ENCODE results near the gene SIAH3.

Gene SIAH3

DNA sequence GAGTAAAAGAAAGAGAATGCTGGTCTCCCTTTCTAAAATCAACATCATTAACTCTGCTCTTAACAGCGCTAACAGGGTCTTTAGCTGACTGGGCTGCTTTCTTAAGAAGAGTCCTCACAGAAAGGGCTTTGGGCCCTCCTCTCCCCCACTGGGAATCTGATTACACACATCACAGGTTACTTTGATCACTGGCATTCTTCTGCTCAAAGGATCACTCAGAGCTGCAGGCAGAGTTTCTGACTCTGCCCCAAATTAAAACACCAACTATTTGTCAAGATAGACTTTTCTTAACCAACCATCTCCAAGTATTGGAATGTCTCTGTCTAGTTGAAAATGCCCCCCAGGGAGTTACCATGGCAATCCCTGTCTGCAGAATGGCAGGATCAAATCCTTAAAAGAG lies 31.1 kb upstream of the SIAH3 start:
- no peak for TF ChIP-seq EZH2phosphoT487 (conservative IDR thresholded peaks at IDR 0.05; ENCODE audit: low read length)
- TF ChIP-seq CTCF (IDR thresholded peaks at IDR 0.05; ENCODE audit: insufficient read depth, low read length, poor library complexity, severe bottlenecking) = no peak
- Histone ChIP-seq H2AFZ (ENCODE audit: low read depth, low read length, severe bottlenecking) (no peak overlapping the region), H3K4me2 (ENCODE audit: low read depth, low read length, poor library complexity, severe bottlenecking) (no peak overlapping the region), H4K20me1 (ENCODE audit: low read depth, low read length) (no peaks in the 10 kb centered on the region), H3K9me3 (ENCODE audit: insufficient read depth, low read length) (no peaks in the 10 kb centered on the region), H3K79me2 (ENCODE audit: insufficient read depth, low read length) (no peaks in the 10 kb centered on the region), H3K36me3 (ENCODE audit: low read length) (no peaks in the 10 kb centered on the region), H3K9ac (ENCODE audit: low read length) (no peak overlapping the region), H3K27me3 (ENCODE audit: low read length) (no peaks in the 10 kb centered on the region), H3K27ac (ENCODE audit: low read depth, low read length) (no peak overlapping the region), H3K4me3 (ENCODE audit: insufficient read depth, low read length, poor library complexity, severe bottlenecking) (no peak overlapping the region), H3K9me2 (replicated peaks; ENCODE audit: insufficient read depth, low read length) (no peaks in the 10 kb centered on the region), H3F3A (ENCODE audit: insufficient read depth) (no peaks in the 10 kb centered on the region)

DNA sequence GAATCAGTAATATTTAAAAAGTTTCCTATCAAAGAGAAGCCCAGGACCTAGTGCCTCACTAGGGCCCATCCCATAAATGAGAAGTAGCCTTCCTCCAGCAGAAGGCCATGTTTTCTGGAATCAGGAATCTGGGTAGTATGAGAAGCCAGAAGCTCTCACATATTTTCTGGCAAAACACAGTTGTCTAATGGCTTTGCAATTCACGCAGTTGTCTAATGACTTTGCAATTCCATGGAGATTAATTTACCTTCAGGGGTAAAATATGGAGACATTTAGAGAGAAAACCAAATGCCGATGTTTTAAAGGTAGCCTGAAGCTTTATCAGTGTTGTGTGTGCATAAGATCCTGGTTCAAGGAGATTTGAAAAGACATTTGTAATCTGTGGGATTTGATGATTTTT lies 29.8 kb upstream of the SIAH3 start:
- no peaks in the 10 kb centered on the region for H3F3A ChIP-seq (ENCODE audit: insufficient read depth)
- H2AFZ ChIP-seq (ENCODE audit: low read depth, low read length, severe bottlenecking) = no peak overlapping the region
- no peak overlapping the region for H3K9ac ChIP-seq (ENCODE audit: low read length)
- no peaks in the 10 kb centered on the region for H4K20me1 ChIP-seq (ENCODE audit: low read depth, low read length)
- H3K9me3 ChIP-seq (ENCODE audit: insufficient read depth, low read length) = no peaks in the 10 kb centered on the region
- H3K27me3 ChIP-seq (ENCODE audit: low read length) = no peaks in the 10 kb centered on the region
- H3K4me3 ChIP-seq (ENCODE audit: insufficient read depth, low read length, poor library complexity, severe bottlenecking) = no peak overlapping the region
- no peaks in the 10 kb centered on the region for H3K36me3 ChIP-seq (ENCODE audit: low read length)
- no peak overlapping the region for H3K27ac ChIP-seq (ENCODE audit: low read depth, low read length)
- H3K9me2 ChIP-seq (replicated peaks; ENCODE audit: insufficient read depth, low read length) = no peaks in the 10 kb centered on the region
- no peak for TF ChIP-seq EZH2phosphoT487 (conservative IDR thresholded peaks at IDR 0.05; ENCODE audit: low read length)
- no peak for TF ChIP-seq CTCF (IDR thresholded peaks at IDR 0.05; ENCODE audit: insufficient read depth, low read length, poor library complexity, severe bottlenecking)
- H3K79me2 ChIP-seq (ENCODE audit: insufficient read depth, low read length) = no peaks in the 10 kb centered on the region
- H3K4me2 ChIP-seq (ENCODE audit: low read depth, low read length, poor library complexity, severe bottlenecking) = no peak overlapping the region

DNA sequence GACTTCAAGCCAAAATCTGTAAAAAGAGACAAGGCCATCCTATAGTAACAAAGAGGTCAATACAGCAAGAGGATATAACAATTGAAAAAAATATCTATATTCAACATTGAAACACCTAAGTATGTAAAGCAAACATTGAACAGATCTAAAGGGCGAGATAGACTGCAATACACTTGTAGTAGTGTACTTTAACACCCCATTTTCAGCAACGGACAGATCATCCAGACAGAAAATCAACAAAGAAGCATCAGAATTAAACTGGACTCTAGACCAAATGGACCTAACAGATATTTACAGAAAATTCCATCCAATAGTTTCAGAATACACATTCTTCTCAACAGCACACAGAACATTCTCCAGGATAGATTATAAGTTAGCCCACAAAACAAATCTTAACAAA lies 28.7 kb upstream of the SIAH3 start:
- Histone ChIP-seq H3K36me3 (ENCODE audit: low read length) (no peaks in the 10 kb centered on the region), H3K4me2 (ENCODE audit: low read depth, low read length, poor library complexity, severe bottlenecking) (no peak overlapping the region), H4K20me1 (ENCODE audit: low read depth, low read length) (no peaks in the 10 kb centered on the region), H3K27ac (ENCODE audit: low read depth, low read length) (no peak overlapping the region), H3K79me2 (ENCODE audit: insufficient read depth, low read length) (no peaks in the 10 kb centered on the region), H3K9me2 (replicated peaks; ENCODE audit: insufficient read depth, low read length) (no peaks in the 10 kb centered on the region), H3K27me3 (ENCODE audit: low read length) (no peaks in the 10 kb centered on the region), H3F3A (ENCODE audit: insufficient read depth) (no peaks in the 10 kb centered on the region), H2AFZ (ENCODE audit: low read depth, low read length, severe bottlenecking) (no peak overlapping the region), H3K4me3 (ENCODE audit: insufficient read depth, low read length, poor library complexity, severe bottlenecking) (no peak overlapping the region), H3K9ac (ENCODE audit: low read length) (no peak overlapping the region), H3K9me3 (ENCODE audit: insufficient read depth, low read length) (no peaks in the 10 kb centered on the region)
- TF ChIP-seq EZH2phosphoT487 (conservative IDR thresholded peaks at IDR 0.05; ENCODE audit: low read length) (no peak), CTCF (IDR thresholded peaks at IDR 0.05; ENCODE audit: insufficient read depth, low read length, poor library complexity, severe bottlenecking) (no peak)

DNA sequence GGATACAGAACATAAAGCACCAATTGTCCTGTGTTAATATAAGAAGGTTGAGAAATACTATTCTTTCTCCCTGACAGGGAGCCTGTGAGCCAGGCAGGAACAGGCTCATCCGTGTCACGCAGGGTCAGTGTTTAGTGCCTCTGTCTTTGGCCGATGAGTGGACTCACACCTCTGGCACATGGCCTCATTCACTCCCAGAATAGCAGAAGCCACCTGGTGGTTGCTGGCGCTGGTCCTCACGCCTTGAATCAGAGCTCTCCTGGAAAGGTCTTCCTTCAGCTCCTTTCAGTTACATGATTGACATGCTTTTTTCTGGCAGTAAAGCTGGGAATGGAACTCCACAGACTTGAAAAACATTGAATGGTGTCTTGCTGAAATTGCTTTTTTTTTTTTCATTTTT lies 28.1 kb upstream of the SIAH3 start:
- Histone ChIP-seq H3K9me3 (ENCODE audit: insufficient read depth, low read length) (no peaks in the 10 kb centered on the region), H3K4me3 (ENCODE audit: insufficient read depth, low read length, poor library complexity, severe bottlenecking) (no peak overlapping the region), H3K79me2 (ENCODE audit: insufficient read depth, low read length) (no peaks in the 10 kb centered on the region), H3K27ac (ENCODE audit: low read depth, low read length) (no peak overlapping the region), H3K9me2 (replicated peaks; ENCODE audit: insufficient read depth, low read length) (no peaks in the 10 kb centered on the region), H3F3A (ENCODE audit: insufficient read depth) (no peaks in the 10 kb centered on the region), H3K36me3 (ENCODE audit: low read length) (no peaks in the 10 kb centered on the region), H2AFZ (ENCODE audit: low read depth, low read length, severe bottlenecking) (no peak overlapping the region), H4K20me1 (ENCODE audit: low read depth, low read length) (no peaks in the 10 kb centered on the region), H3K9ac (ENCODE audit: low read length) (no peak overlapping the region), H3K4me2 (ENCODE audit: low read depth, low read length, poor library complexity, severe bottlenecking) (no peak overlapping the region), H3K27me3 (ENCODE audit: low read length) (no peaks in the 10 kb centered on the region)
- TF ChIP-seq CTCF (IDR thresholded peaks at IDR 0.05; ENCODE audit: insufficient read depth, low read length, poor library complexity, severe bottlenecking) (no peak), EZH2phosphoT487 (conservative IDR thresholded peaks at IDR 0.05; ENCODE audit: low read length) (no peak)

All from SU-DHL-6 (cell line).